Neural crest cell (in vitro differentiated cells): ENCODE data around the gene PRCP. TPM values are rescaled to one million over a fixed set of nuclear protein-coding genes. Genes with fewer than 3 reads are reported as not detected.
"Not testable (repeated sequence)": the region's sequence is repeated elsewhere in the genome, so short reads cannot be mapped to it uniquely, and the experiment has no call there.

Experiments
- DNase-seq: peaks from one replicate; pipeline ENCODE4 v3.0.0; 2021; ENCODE audit warnings: low read depth, mixed read lengths, low spot score
- H3K27ac Mint-ChIP-seq: one replicate; pipeline ENCODE4 v1.8.0; 2021; ENCODE audit warnings: mild to moderate bottlenecking, mixed read lengths; ENCODE audit not compliant: unreplicated experiment
- H3K27me3 Mint-ChIP-seq: 2 replicates; pipeline ENCODE4 v1.8.0; 2021; ENCODE audit warnings: low read depth, mild to moderate bottlenecking, mixed read lengths
- H3K36me3 Mint-ChIP-seq: 2 replicates; pipeline ENCODE4 v1.8.0; 2021; ENCODE audit warnings: low read depth, mild to moderate bottlenecking, mixed read lengths
- H3K4me1 Mint-ChIP-seq: 2 replicates; pipeline ENCODE4 v1.8.0; 2021; ENCODE audit warnings: mixed read lengths
- H3K4me3 Mint-ChIP-seq: one replicate; pipeline ENCODE4 v1.8.0; 2021; ENCODE audit warnings: mild to moderate bottlenecking, mixed read lengths
- H3K9me3 Mint-ChIP-seq: 2 replicates; pipeline ENCODE4 v1.8.0; 2021; ENCODE audit warnings: mixed read lengths
- long read RNA-seq: library from polyadenylated mRNA; unstranded; transcript quantifications from one replicate; pipeline ENCODE4 v2.0.0, GENCODE V29; 2020
- total RNA-seq: library from RNA; stranded (reverse); gene quantifications from 2 replicates; pipeline ENCODE4 v1.2.1, GENCODE V29; 2021
- TF ChIP-seq, protein P1 (sequence below): fragments of 200-600 bp; sonication (generic); conservative IDR thresholded peaks from 2 replicates; pipeline ENCODE4 v1.5.0; 2021; ENCODE audit warnings: antibody characterized with exemption, mild to moderate bottlenecking

The PRCP gene
- total RNA-seq = 57.7 and 59.8 TPM in 2 replicates
- long read RNA-seq, full-length matches to known transcripts = 156 of 217 reads
- long read RNA-seq, partial matches to known transcripts = 14 of 217 reads
- long read RNA-seq, other reads (novel, unspliced or antisense) = 47 of 217 reads

- H3K9me3 Mint-ChIP-seq = no peaks in the 10 kb centered on the region
- H3K27ac Mint-ChIP-seq = peak within 1 kb of the TSS; percentile 95
- H3K4me1 Mint-ChIP-seq = peaks cover 33% of the 10 kb centered on the region
- no peaks in the 10 kb centered on the region for H3K36me3 Mint-ChIP-seq
- DNase-seq = peak; percentile 80
- peak within 1 kb of the TSS; percentile 99 for H3K4me3 Mint-ChIP-seq
- TF ChIP-seq, protein P1, sequence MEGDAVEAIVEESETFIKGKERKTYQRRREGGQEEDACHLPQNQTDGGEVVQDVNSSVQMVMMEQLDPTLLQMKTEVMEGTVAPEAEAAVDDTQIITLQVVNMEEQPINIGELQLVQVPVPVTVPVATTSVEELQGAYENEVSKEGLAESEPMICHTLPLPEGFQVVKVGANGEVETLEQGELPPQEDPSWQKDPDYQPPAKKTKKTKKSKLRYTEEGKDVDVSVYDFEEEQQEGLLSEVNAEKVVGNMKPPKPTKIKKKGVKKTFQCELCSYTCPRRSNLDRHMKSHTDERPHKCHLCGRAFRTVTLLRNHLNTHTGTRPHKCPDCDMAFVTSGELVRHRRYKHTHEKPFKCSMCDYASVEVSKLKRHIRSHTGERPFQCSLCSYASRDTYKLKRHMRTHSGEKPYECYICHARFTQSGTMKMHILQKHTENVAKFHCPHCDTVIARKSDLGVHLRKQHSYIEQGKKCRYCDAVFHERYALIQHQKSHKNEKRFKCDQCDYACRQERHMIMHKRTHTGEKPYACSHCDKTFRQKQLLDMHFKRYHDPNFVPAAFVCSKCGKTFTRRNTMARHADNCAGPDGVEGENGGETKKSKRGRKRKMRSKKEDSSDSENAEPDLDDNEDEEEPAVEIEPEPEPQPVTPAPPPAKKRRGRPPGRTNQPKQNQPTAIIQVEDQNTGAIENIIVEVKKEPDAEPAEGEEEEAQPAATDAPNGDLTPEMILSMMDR = no peak
- H3K27me3 Mint-ChIP-seq = no peaks in the 10 kb centered on the region
Measured at GRCh38 chr11:82900277-82901164, at the start of gene PRCP. Gene PRCP (minus strand): TSS chr11:82900430. CDS start chr11:82900402, 28 bp downstream.

DNA sequence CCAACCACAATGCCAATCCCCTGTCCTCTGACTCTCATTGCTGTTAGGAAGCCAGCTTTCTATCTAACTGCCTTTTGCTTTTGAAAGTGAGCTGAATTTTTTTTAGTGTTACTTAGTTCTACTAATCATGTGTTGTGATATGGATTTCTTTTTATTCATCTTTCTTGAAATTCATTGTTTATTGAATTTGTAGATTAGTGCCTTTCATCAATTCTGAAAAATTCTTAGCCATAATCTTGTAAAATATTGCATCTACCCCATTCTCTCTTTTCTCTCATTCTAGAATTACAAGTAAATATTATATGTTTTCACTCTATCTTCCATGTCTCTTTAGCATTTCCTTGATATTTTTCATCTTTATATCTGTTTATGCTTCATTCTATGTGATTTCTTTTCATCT, 49.1 kb upstream of the PRCP start:
- peaks cover 10% of the 10 kb centered on the region for H3K9me3 Mint-ChIP-seq
- no peaks in the 10 kb centered on the region for H3K27me3 Mint-ChIP-seq
- TF ChIP-seq, protein P1 = no peak
- no peaks in the 10 kb centered on the region for H3K4me1 Mint-ChIP-seq
- H3K36me3 Mint-ChIP-seq = peaks cover 3% of the 10 kb centered on the region
- no peak overlapping the region for H3K4me3 Mint-ChIP-seq
- DNase-seq = no peak
- H3K27ac Mint-ChIP-seq = no peak overlapping the region

GRCh38 chr11:82945682-82946081, 45.5 kb upstream of the PRCP start:
- H3K4me1 Mint-ChIP-seq = no peaks in the 10 kb centered on the region
- no peak overlapping the region for H3K27ac Mint-ChIP-seq
- no peak overlapping the region for H3K4me3 Mint-ChIP-seq
- peaks cover 10% of the 10 kb centered on the region for H3K9me3 Mint-ChIP-seq
- H3K27me3 Mint-ChIP-seq = no peaks in the 10 kb centered on the region
- TF ChIP-seq, protein P1 = no peak
- no peak for DNase-seq
- peaks cover 5% of the 10 kb centered on the region for H3K36me3 Mint-ChIP-seq

DNA sequence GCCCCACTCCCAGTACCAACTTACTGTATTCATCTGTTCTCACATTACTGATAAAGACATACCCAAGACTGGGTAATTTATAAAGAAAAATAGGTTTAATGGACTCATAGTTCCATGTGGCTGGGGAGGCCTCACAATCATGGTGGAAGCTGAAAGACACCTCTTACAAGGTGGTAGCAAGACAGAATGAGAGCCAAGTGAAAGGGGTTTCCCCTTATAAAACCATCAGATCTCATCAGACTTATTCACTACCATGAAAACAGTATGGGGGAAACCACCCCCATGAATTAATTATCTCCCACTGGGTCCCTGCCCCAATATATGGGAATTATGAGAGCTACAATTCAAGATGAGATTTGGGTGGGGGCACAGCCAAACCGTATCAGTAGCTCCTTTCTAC, 44.8 kb upstream of the PRCP start:
- H3K4me3 Mint-ChIP-seq, H3K27ac Mint-ChIP-seq, H3K27me3 Mint-ChIP-seq, H3K4me1 Mint-ChIP-seq, H3K36me3 Mint-ChIP-seq, DNase-seq: not testable (repeated sequence)
- peaks cover 11% of the 10 kb centered on the region for H3K9me3 Mint-ChIP-seq

- DNase-seq = no peak
- Mint-ChIP-seq H3K9me3 (peaks cover 13% of the 10 kb centered on the region), H3K27ac (no peak overlapping the region), H3K27me3 (no peaks in the 10 kb centered on the region), H3K4me1 (no peaks in the 10 kb centered on the region), H3K36me3 (peaks cover 5% of the 10 kb centered on the region), H3K4me3 (no peak overlapping the region)
- TF ChIP-seq, protein P1 = no peak
Measured at GRCh38 chr11:82944198-82944597, 44.0 kb upstream of the PRCP start.

- not testable (repeated sequence) for H3K36me3 Mint-ChIP-seq, H3K4me1 Mint-ChIP-seq, H3K27me3 Mint-ChIP-seq, H3K27ac Mint-ChIP-seq, H3K4me3 Mint-ChIP-seq, DNase-seq
- peaks cover 13% of the 10 kb centered on the region for H3K9me3 Mint-ChIP-seq
Measured at GRCh38 chr11:82943430-82943829, 43.2 kb upstream of the PRCP start.
